Activated effector memory CD4-positive, alpha-beta T cell treated with anti-CD3 and anti-CD28 coated beads, Interleukin-2, amount 50 U/mL, for 16 hours (primary cell): ENCODE measurements around the gene MCMBP.
"Not testable (repeated sequence)": the region's sequence is repeated elsewhere in the genome, so short reads cannot be mapped to it uniquely, and the experiment has no call there.

Source experiments
- DNase-seq: peaks from one replicate; pipeline ENCODE4 v3.0.0-alpha.2; 2020

Gene MCMBP

DNA sequence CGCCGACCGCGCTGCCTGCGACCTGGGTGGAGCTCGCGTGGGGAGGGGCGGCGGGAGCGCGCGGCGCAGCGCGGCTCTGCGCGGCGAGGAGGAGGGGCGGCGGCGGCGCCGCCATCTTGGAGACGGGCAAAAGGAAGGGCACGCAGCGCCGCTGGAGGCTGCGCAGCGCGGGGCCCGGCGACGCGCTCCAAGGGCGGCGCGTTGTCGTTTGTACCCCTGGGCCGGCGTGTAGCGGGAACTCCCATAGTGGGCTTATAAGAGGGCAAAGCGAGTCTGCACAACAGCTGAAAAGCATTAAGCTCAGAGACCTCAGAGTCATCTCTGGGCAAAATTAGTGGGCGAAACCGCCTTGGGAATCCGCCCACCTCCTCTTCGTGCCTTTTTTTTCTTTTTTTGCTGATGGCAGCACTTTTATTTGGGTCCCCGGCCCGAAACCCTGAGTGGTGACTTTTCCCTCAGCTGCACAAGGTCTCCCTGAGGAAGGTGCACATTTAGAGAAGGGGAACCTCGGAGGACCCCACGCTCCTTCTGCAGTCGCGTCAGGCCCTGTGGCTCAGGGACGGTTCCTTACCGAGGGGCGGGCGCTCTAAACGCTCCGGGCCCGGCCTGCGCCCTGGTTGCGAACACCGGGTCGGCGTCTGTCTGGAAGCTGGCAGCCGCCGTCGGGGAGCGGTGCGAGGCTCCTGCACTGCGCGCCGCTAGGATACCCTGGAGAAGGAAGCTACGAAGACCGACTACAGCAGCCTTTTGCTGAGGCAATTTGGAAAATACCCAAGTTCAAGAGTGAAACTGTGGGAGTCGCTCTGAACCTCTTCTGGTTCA, 428 bp upstream of the MCMBP start:
- DNase-seq, result peak; percentile 96

DNA sequence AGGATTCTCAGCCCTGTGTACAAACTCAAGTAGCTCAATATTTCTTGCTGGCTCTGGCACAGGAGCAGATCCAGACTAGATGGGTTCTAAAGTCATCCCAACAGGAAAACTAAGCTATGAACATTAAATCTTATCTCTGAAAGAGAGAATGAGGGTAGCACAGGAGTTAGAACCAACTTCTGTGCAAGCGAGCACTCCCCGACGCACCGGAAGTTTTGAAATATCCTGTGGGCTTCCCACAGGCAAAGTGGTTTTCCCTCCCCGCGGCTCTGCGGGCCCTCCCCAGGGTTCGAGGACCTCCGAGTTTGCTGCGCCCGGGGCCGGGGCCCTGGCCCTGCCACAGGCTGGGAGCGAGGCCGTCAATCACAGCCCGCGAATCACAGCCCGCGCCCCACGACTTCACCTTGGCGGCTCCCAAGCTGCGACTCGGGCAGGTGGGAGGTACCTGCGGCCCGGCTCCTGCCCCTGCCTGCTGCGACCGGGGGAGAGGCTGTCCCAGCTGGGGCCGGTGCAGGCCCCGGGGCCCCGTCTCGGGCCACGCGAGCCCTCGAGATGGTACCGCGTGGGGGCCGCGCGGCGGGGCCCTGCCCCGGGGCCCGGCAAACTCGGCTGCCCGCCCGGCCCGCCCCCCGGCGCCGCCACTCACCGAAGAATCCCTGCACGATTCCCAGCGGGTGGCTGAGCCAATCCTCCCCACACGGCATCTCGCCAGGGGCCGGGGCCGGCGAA, 598 bp downstream of the MCMBP start:
- DNase-seq, result peak; percentile 87

DNA sequence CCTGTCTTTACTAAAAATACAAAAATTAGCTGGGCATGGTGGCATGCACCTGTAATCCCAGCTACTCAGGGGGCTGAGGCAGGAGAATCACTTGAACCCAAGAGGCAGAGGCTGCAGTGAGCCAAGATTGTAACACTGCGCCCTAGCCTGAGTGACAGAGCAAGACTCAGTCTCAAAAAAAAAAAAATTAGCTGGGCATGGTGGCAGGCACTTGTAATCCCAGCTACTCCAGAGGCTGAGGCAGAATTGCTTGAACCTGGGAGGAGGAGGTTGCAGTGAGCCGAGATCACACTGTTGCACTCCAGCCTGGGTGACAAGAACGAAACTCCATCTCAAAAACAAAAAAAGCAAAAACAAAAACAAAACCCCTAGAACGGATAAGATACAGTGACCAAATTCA, 3.2 kb downstream of the MCMBP start:
- DNase-seq, result not testable (repeated sequence)

DNA sequence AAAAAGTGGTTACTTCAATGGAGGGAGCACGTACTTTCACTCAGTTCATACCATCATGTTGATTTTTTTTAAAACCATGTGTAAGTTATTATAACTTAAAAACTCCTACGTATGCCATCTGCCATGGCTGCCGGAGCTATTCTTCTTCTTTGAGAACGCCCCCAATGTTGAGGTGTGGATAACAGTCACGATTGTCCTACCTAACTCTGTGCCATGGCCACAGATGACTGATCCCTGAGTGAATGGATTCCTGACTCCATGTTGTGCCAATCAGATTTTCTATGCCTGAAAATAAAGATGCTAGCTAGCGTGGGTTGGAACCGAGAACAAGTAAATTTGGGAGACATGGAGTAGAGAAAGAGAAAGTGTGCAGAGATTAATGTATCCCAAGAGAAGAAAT, 5.3 kb downstream of the MCMBP start:
- DNase-seq, result no peak

DNA sequence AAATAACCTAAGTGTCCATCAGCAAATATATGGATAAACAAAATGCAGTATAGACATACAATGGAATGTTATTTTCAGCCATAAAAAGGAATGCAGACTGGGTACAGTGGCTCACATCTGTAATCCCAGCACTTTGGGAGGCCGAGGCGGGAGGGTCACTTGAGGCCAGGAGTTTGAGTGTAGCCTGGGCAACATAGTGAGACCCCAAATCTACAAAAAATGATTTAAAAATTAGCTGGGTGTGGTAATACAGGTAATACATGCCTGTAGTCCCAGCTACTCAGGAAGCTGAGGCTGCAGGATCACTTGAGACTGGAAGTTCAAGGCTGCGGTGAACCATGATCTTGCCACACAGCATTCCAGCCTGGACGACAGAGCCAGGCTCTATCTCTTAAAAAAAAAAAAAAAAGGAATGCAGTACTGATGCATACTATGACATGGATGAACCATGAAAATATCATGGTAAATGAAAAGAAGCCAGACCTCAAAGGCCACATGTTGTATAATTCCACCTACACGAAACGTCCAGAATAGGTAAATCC, 6.9 kb downstream of the MCMBP start:
- DNase-seq, result no peak

DNA sequence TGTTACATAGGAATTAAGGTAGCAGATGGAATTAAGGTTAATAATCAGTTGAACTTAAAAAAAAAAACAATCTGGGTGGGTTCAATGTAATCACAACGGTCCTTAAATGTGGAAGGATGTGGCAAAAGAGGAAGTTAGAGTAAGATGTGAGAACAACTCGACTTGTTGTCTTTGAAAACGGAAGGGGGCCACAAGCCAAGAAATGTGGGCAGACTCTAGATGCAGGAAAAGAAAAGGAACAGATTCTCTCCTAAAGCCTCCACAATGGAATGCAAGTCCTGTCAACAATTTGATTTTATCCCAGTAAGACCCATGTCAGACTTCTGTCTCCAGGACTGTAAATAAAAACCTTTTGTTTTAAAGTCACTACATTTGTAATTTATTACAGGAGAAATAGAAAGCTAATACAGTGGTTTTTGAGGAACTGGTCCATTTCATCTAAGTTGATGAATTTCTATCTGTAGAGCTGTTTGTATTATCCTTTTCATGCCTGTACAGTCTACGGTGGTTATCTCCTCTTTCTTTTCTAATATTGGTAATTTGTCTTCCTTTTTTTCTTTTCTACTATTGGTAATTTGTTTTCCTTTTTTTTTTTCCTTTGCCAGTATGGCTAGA, 8.6 kb downstream of the MCMBP start:
- DNase-seq, result no peak

DNA sequence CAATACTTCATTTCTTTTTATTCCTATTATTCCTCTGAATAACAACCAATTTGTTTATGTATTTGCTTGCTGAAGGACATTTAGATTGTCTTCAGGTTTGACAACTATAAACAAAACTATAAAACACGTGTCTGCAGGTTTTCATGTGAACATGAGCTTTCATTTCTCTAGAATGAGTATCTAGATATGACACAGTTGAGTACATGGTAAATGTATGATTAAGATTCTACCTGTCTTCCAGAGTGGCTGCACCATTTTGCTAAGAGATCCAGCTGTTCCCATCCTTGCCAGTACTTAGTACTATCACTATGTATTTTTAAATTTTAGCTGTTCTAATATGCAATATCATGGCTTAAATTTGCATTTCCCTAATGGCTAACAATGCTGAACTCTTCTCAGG, 10.1 kb downstream of the MCMBP start:
- DNase-seq, result no peak

DNA sequence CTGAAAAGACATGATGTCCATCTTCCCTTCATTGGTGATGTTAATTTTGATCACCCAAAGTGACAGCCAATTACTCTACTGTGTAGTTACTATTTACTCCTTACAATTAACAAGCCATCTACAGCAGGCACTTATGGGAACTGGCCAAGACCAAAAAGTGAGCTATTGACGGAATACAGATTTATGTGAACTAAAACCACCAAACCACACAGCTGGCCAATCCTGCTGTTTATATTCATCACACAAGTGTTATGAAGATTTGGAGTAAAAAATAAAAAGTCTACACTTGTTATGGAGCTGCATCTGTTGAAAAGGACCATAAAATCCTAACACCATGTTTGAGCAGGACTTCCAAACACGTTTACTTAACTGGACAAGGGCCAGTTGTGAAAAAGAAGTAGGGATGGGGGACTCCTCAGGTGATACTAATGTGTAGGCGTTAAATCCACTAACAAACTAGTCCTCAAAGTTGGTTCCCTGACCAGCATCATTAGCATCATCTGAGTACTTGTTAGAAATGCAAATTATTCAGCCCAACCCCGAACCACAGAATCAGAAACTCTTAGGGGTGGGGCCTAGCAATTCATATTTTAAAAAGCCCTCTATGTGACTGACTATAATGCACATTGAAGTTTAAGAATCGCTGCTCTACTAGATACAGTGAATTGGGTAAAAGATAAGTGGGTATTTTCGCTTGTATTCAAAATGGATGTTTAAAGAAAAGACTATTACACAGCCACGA, 11.6 kb downstream of the MCMBP start:
- no peak for DNase-seq

DNA sequence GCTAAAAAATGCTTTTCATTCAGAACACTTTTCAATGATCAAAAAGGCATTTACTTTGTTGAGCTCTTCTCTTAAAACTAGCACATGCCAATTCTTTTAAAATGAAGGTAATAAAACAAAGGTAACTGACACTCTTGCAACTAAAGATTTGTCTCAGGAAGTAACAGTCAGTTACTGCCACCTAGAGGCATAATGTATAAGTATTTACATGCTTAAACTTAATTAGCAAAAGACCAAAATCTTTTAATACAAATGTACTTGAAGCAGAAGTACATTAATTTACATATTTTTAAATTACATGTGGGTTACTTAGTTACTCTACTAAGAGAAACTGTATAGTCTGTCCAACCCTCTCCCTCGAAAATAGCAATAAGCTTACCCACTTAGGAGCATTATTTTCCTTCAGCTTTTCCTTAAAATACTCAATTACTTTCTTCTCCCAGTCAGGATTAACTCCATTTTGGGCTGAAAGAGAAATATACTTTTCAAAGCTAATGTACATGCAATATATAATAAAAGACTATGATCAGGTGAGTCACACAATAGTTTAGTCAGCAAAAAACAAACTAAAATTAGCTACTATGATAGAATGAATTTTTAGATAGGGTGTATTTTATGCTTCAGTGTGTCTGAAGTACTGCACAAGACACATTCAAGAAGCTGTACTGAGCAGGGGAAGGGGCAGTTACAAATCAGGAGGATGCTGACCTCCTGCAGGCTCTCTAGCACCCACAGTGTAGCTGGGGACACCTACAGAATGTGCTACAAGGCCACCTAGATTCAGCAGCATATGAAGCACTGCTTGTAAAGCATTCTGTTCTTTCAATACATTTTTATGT, 13.0 kb downstream of the MCMBP start:
- no peak for DNase-seq

DNA sequence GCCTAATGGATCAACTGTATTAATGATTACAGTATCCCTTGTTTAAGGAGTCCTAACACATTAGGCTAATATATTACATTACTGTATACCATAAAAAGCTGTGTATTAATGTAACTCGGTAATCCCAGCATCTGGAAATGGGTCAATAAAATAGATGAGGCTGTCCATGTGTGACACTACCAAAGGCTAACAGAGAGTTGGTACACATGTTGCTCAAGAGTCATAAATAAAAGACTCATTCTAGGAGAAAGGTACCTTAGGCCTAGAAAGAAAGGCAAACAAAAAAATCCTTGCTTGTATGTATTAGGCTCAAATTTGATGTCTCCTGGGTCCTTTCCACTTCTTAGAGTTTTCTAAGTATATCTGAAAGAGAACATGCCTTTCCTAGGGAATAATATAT, 14.6 kb downstream of the MCMBP start:
- DNase-seq, result no peak

DNA sequence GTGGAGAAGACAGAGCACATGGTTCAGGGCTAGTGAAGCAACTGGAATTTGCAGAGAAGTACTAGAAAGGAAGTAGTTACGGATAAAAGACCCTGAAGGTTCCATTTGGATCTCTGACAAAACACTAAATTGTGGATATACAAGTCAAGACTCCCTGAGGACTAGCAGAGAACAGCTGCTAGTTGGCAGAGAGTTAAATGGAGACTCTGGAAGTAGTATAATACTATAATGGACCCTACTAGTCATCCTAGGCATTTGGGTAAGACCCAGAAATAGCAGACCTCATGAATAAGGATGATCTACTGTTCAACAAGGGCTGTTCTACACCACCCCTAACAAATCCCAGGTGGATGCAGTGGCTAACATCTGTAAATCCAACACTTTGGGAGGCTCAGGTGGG, 19.1 kb downstream of the MCMBP start:
- DNase-seq, result no peak

DNA sequence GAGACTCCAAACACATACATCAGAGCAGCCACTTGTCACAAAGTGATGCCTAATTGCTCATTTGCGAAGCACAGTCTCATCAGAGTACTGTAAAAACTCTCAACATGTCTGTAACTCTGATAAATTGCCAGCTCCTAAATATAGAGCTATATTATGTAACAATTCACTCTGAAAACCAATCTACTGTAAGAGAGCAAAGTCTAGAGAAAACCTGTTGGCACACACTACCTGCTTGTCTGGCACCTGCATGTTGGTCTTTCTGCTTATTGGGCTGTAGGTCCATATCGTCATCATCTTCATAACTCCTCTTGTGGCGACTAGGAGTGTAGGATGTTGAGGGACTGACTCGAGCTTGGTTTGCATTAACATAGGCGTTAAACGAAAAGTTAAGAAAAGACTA, 19.8 kb downstream of the MCMBP start:
- DNase-seq, result no peak

DNA sequence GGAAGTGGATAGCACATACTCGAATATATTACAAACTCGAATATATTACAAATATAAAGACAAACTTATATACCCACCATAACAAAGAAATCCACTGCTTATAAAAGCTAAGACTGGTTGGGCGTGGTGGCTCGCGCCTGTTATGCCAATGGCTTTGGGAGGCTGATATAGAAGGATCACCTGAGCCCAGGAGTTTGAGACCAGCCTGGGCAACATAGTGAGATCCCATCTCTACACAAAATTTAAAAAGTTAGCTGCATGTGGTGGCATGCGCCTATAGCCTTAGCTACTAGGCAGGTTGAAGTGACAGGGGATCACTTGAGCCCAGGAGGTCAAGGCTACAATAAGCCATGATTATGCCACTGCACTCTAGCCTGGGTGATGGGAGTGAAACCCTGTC, 20.4 kb downstream of the MCMBP start:
- no peak for DNase-seq

DNA sequence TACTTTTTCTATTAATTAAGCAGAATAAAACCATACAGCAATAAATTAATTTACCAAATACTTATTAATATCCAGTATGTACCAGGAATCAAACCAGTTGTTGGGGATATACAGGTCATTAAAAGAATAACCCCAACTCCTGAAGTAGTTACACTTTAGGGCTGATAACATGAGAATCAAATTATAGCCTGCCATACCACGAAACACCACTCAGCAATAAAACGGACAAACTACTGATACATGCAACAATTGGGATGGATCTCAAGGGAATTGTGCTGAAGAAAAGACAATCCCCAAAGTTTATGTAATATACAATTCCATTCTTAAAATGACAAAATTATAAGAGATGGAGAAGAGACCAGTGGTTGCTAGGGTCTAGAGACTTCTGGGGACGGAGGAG, 22.7 kb downstream of the MCMBP start:
- no peak for DNase-seq

DNA sequence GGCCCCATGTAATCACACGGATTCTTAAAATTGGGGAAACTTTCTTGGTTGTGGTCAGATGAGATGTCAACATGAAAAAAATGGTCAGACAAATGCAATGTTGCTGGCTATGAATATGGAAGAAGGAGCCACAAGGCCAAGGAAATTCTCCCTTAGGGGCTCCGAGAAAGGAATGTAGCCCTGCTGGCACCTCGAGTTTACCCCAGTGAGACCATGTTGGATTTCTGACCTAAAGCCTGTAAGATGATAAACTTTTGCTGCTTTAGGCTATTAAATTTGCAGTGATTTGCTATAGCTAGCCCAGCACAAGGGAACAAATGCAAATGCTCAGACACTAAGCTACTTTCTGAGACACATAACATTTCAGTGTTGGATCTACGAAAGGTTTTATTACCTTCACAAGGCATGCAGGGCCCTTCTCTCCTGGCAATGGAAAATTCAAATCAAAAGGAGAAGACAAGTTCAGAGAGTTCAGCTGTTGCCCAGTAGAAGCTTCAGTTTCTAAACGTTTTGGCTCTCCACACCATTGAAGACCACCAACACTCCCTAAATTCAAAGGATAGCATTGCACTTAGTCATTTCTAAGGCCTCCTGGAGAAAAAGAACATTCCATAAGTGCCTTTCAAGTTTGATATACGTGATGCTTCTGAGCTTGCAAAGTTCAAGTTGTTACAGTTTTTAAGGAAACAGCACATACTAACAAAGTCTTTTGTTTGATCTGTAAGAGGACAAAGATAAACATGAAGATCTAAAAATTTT, 23.4 kb downstream of the MCMBP start:
- DNase-seq, result no peak

DNA sequence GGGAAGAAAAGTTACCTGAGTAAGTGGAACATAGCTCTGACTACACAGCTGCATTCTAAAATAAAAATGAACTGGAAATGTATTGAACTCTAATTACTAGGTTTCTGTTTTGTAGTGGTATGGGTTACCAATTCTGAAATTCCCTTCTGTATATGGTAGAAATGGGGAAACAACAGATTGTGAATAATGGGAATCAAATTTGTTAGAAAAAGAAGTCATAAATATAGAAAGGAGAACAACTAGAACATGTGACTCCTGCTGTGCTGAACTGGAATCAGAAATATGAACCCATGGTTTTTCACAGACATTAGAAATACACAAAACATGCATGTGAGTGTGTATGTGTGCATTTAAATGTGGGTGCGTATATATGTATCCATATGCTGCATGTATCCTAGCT, 27.0 kb downstream of the MCMBP start:
- no peak for DNase-seq

DNA sequence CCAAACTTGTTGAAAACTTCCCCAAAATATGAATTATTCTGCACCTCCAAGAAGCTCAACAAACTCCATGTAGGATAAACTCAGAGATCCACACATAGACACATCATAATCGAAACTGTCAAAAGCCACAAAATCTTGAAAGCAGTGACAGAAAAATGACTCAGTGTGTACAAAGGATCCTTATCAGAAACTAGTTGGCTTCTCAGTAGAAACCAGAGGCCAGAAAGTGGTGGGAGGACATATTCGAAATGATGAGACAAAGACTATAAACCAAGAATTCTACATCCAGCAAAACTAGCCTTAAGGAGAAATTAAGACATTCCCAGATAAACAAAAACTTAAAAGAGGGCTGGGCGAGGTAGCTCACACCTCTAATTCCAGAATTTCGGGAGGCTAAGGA, 38.5 kb downstream of the MCMBP start:
- no peak for DNase-seq

DNA sequence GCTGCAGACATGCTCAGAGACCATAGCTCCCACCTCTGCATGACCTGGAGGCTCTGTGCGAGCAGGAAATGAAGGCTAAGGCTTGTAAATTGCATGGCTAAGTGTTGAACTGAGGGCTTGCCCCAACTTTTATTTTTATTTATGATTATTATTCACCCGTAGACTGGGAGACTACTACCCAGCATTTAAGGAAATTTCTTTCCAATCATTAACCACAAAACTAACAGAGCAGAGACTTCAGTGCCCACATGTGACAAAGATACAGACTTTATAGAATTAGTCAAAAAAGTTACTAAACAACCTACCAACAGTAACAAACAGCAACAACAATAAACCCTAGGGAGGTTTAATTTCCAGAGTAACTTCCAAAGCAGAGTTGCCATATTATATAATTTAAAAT, 39.7 kb downstream of the MCMBP start:
- no peak for DNase-seq

DNA sequence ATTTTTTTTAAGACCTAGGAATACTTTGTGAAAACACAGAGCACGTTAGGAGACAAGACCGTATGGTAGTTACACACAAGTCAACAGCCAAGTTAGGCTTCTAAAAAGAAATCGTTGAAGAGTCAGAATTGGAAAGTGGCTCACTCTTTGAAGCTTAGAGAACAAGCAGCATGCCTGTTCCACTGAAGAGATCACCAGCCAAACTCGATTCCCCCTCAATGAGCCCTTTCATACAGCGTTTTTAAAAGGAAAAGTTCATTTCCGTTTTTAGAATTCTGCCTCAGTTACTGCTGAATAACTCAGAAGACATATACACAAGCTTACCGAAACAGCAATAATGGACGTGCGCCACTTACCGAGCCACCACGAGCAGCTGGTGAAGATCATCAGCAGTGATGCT, 41.0 kb downstream of the MCMBP start:
- DNase-seq, result no peak

DNA sequence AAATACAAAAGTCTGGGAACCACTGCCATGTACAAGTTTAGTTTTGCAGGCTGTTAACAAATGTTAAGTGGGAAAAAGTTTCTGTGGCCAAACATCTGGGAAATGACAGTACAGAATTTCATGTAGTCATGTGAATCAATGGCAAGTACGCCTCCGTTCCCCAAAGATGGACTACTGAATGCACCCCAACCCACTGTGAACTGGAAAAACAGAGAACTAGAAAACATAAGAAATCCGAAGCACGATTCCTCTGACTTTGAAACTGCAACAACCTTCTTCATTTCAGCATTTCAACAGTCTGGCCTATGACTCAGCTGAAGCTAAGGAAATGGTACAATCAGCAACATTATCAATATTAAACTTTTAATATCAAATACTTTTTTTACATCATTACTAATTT, 41.8 kb downstream of the MCMBP start:
- DNase-seq, result no peak

DNA sequence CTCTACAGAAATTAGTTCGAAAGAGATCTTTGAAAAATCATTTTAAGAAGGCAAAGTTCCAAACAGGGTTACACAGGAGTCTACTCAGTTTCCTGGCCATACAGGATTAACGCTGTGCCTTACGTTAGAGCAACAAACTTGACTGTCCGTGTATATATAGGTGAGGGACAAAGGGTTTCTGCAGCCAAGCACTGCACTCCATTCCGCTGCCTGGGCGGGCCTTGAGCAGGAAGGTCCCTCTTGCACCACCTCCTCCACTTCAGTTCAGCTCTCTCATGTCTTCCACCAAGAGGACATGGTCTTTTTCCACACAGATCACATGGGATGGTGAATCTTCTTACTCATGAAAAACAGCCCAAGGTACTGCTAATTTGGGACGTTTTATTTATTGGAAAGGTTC, 43.2 kb downstream of the MCMBP start:
- DNase-seq, result no peak
